Activated CD8-positive, alpha-beta memory T cell treated with anti-CD3 and anti-CD28 coated beads, Interleukin-2, amount 50 U/mL, for 1 hour (primary cell): ENCODE measurements around the gene C1QL1.

Source experiments
- DNase-seq: peaks from one replicate; pipeline ENCODE4 v3.0.0-alpha.2; 2020; ENCODE audit errors: extremely low read depth

The C1QL1 gene

DNA sequence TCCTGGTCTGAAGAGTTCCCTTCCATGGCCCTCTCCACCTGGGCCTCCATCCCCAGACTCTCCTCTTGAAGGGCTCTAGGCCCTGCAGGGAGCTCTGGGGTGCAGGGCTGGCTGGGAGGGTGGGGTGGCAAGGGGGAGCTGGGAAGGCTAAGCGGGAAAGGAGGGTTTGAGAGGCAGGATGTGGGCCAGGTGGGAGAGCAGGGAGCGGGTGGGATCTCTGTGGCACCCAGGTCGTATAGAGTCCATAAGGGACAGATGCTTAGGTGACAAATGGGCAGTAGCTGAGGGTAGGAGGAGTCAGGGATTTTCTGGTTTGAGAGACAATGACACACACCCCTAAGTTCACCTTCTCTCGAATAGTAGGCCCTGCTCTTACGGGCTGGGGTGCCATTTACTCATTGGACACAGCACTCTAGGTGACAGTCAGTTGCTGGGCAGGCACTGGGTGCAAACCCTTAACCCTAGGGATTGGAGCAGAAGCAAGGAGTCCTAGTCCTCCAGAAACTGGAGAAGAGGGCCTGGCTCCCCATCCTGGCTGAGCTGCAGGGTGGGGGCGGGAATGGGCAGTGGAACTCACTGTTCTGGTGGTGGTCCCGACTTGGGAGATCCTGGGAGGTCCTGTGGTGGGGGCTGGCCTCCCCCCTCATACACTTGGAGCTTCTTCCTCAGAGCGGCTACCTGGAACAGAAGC, 35.9 kb downstream of the C1QL1 start:
- no peak for DNase-seq

- DNase-seq: no peak
Measured at GRCh38 chr17:44931376-44931775, 36.7 kb downstream of the C1QL1 start.

DNA sequence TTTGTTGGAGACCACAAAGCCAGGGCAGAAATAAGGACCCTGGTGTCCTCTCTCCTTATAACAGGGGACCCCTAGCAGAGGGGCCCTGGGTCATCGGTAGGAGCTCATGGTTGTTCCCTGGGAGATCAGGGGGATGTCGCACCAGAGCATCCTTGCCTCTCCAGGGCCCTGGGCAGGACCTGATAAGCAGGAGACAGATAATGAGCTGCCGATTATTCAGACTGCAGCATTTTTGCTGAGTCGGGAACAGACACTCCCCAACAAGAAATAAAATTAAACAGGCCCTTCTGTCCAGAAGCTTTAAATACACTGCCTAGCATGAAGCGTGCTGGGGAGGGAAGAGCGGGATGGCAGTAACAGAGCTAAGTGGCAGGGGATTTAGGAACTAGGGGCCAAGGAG, 37.4 kb downstream of the C1QL1 start:
- DNase-seq: no peak

DNA sequence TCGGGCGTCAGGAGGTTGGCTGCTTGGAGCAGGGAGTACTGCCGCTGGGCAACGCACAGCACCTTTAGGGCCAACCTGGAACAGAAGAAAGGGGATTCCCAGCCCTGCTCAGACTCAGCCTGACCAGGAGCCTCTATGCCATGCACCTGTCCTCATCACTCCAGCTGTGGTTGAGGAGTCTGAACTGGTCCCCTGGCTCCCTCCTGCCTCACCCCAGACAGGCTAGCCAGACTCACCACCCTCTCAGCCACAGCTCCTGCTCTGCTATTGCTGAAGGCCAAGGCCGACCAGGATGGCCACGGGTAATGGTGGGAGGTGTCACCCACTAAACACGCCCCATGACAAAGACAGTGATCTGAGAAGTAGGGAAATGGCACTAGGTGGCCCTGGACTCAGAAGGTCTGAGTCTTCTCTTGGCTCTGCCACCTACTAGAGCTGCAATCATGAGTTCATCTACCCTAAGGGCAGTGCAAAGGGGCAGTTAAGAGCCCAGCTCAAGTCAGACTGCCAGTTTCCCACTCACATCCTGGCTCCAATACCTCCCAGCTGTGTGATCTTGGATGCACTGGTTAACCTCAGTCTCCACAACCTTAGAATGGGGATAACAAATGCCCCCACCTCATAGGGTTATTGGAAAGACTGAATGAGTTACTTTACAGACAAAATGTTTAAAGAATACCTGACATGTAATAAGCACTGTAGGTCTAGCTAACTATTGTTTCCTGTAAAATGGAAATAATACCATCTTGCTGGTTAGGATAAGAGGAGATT, 39.0 kb downstream of the C1QL1 start:
- no peak for DNase-seq

- DNase-seq: no peak
Measured at GRCh38 chr17:44928136-44928535, 40.0 kb downstream of the C1QL1 start.

DNA sequence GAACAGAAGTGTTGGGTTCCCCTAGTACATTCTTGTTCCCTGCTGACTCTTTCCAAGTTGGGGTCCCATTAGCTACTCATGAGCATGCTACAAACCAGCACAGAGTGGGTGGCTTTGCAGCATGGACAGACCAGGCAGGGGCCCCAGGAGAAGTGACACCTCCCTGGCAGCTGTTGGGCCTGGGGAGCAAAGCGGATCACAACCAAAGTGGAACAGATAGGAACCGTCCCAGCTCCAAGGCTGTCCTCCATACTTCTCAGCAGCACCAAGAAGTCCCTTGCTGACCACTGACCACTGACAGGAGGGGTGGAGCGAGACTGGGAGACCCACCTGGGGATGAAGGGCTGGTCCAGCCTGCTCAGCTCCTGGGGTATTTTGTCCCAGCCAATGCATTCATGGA, 40.4 kb downstream of the C1QL1 start:
- no peak for DNase-seq

DNA sequence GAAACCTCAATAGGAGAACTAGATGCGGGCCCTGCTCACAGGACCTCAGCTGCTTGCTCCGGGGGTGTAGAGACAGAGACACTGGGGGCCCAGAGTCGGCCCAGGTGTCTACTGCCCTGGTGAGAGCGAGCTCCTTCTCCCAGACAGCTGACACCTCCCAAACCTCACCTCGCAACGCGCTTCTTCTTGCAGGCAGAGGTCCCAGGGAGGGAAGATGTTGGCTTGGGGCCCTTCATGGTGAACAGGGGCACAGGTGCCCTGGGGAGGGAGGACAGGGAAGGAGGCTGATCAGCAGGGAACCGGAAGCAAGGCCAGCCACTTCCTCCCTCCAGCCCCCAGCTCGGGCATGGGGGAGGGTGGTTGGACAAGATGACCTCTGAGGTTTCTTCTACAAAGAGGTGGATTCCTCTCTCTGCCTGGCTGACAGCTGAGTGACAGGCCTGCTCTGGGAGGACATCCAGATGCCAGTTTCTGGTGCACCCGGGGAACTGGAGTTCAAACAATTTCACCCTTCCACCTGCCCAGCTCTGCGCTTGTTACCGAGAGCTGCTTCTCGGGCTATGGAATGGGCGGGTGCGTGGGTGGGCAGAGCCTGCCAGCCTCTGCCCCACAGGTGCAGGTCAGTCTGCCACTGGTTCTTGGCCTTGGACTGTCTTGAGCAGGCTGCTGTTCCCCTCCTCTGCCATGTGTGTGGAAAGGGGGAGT, 41.1 kb downstream of the C1QL1 start:
- DNase-seq: no peak

- no peak for DNase-seq
Measured at GRCh38 chr17:44925731-44926697, 42.1 kb downstream of the C1QL1 start.

GRCh38 chr17:44924107-44924544, 44.0 kb downstream of the C1QL1 start:
- DNase-seq: no peak

GRCh38 chr17:44922746-44923470, 45.2 kb downstream of the C1QL1 start:
- no peak for DNase-seq

- DNase-seq: no peak
Measured at GRCh38 chr17:44922136-44922535, 46.0 kb downstream of the C1QL1 start.

DNA sequence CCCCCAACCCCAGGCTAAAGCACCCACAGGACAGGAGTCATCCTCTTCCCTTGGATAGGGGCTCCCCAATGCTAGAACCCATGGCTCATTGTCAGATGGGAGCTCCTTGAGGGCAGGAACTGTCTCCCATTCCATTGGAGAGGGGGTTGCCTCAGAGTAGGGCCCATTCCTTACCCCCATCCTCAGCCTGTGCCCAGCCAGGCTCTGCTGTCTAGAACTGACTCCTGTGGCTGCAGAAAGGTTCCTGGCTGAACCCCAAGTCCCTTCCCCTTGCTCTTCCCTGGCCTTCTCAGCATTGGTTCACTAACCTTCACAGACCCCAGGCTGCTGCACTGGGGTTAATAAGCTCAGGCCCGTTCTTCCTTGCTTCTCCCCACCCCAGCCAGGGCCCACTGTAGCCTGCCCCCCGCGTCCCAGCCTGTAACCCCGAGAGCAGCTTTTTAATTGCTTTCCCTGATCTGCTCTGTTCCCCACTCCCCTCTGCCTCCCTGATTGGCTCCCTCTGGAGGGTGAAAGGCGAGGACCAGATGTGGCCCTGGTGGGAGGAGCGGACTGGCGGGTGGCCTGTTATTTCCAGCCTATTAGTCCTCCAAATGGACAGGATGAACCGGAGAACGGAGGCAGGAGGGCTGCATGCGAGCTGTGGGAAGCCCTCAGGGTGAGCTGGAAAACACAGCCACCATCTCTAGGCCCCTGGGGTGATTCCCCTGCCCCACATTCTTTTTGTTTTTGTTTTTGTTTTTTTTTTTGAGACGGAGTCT, 46.8 kb downstream of the C1QL1 start:
- no peak for DNase-seq

GRCh38 chr17:44920565-44920940, 47.5 kb downstream of the C1QL1 start:
- DNase-seq: no peak

DNA sequence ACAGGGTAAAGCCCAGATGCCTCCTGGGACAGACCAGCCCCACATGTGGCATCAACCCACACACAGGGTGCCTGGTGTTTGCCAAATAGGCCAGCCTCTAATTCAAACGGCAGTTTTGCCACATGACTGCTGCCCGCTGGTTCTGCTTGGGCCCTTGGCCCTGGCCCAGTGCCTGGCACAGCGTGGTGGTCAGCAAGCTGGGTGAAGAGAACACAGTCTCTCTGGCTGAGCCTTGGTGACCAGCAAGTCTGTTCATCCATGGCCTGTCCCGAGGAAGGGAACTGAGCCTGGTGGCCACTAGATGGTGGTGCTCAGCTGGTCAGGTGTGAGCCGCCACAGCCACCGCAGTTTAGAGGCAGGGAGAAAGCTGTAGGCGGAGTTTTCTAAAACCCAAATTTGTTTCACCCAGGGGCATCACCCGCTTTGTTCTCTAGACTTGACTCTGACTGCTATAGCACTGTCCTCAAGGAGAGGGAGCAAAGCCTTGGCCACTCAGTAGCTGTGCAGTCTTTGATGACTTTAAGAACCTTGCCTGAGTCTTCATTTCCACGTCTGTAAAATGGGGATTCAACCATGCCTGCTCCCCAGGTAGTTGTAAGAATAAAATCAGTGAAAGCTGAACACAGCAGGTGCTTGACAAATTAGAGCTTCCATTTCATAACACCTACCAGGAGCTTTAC, 48.1 kb downstream of the C1QL1 start:
- peak; percentile 11 for DNase-seq

GRCh38 chr17:44919411-44919810, 48.7 kb downstream of the C1QL1 start:
- DNase-seq: no peak

DNA sequence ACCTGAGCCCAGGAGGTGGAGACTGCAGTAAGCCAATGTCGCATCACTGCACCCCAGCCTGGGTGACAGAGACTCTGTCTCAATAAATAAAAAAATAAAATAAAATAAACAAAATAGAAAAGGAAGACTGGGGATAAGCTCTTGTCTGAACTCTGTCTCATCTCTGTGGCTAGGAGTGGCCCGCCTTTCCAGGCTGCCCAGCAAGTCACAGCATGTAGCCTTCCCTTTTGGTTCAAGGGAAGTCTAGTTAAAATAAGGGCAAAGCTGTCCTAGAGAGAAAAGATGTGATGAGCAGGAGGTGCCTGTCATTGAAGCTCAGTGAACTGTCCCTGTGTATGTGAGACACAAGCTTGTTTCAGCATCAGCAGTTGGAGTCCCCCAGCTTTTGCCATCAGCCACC, 50.1 kb downstream of the C1QL1 start:
- DNase-seq: no peak

DNA sequence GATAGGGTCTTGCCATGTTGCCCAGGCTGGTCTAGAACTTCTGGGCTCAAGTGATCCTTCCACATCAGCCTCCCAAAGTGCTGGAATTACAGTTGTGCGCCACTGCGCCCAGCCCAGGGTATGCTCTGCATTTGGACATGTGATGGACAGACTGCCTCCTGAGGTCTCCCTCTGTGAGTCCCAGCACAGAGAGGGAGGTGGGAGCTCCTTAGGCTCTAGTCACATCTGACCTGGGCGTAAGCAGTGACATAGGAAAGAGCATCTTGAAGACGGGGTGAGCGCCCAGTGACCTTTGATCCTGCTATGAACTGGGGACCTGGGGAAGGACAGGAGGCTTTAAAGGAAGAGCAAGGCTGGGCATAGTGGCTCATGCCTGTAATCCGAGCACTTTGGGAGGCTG, 50.6 kb downstream of the C1QL1 start:
- no peak for DNase-seq

GRCh38 chr17:44916781-44917241, 51.3 kb downstream of the C1QL1 start:
- no peak for DNase-seq
